GM21367 (cell line): ENCODE data around the gene PPIB.
A peak's percentile ranks its signal among the peaks of the same experiment; 100 is the strongest.

Source experiments
- ATAC-seq: cut with Tn5 transposase; IDR thresholded peaks from one replicate; pipeline ENCODE4 v1.9.1; 2021; ENCODE audit not compliant: unreplicated experiment

The PPIB gene

DNA sequence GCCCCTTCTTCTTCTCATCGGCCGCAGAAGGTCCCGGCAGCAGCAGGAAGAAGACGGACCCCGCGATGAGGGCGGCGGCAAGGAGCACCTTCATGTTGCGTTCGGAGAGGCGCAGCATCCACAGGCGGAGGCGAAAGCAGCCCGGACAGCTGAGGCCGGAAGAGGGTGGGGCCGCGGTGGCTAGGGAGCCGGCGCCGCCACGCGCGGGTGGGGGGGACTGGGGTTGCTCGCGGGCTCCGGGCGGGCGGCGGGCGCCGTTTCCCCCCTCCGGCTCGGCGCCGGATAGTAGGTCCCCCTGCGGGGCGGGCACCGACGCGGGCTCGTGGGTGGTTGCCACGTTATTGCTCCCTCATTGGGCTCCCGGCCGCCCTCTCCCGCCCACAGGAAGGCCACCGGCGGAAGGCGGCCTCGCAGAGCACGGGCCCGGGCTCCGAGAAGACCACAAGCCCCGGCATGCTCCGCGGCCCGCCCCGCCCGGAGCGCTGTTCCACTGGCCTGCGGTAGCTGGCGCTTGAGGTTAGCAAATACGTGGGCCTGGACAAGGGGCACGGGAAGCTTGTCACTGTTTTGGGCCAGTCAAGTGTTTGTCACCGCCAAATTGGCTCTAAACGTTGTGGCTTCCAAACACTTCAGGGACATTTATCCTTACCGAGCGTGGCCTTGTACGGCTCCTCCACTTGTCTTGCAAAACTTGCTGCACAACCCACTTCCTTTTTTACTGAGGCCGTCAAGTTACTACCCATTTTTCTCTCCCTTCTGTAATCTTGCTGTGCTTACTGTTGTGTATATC lies at the start of gene PPIB:
Gene PPIB (minus strand): TSS at position 154 of the 790 bp plus-strand sequence. CDS start 36 bp downstream, at position 118.
- ATAC-seq, result peak; percentile 84

DNA sequence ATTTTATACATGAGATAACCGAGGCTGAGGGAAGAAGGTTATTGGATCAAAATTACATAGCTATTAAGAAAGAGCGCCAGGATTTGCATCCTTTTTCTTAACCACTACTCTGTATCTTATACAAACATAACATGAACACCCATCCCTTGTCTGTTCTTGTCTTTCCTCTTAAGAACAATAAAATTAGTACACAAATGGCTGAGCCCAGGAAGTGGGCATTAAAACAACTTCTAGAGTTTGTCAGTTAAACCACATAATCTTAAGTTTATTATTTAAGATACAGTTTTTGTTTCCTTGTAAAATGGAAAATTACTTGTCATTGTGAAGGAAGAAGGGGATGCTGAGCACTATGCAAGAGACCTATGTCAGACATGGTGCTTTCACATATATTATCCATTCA lies 48.9 kb upstream of the PPIB start:
- ATAC-seq, result no peak

DNA sequence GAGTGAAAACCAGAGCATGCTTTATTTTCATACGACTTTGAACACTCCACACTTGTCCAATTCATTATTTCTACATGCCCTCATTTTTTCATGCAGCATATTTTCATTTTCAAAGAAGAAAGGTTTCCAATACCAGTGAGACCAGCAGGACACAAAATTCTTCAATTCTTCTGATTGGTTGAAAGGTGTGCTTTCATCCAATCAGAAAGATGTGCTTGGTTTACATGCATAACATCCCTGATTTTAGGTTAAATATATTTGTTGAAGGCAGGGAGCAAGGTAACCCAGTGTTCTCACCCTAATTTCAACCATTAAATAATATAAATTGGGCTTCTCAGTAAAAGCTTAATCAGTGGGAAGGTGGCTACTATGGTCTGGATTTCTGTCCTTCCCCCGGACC lies 47.5 kb upstream of the PPIB start:
- ATAC-seq, result no peak

DNA sequence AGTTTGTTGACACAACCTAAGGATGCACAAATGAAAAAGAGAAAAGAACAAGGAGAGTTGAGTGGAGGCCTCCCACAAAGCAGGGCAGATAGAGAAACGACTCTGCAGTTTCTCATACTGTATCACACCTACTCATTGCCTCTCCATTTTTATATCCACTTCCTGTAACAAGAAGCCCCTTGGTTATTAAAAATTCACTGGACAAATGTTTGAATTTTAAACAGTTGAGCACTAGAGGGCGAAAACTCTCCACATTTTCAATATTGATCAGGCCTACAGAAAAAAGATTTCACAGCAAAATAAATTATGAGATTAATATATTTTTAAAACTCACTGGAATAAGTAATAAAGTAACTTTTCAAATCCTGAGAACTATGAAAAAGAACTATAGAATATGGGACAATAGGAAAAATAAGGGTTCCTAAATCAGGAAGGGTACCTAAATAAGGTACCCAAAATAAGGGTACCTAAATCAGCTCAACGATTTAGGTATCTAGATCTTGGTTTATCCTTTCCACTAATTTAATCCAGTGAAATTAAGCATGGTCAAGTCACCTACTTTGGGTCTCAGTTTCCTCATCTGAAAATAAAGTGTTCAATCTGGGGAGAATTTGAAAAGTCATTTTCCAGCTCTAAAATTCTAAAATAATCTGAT lies 47.0 kb upstream of the PPIB start:
- no peak for ATAC-seq

DNA sequence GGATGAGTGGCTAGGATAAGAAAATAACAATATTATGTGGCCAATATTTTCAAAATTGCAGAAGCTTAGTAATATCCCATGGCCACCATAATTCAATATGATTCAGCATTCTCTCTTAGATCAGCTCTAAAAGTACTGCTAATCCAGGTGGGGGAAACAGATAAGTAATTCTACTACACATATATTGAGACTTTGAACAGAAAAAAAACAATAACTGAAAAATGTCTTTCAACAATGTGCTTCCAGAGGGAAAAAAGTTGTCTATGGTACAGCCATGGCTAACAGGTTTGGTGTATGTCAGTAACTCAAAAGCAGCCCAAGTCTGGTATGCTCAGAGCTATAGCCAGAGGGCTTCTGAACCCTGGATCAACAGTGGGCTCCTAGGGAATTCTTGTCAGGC lies 42.4 kb upstream of the PPIB start:
- ATAC-seq, result no peak

DNA sequence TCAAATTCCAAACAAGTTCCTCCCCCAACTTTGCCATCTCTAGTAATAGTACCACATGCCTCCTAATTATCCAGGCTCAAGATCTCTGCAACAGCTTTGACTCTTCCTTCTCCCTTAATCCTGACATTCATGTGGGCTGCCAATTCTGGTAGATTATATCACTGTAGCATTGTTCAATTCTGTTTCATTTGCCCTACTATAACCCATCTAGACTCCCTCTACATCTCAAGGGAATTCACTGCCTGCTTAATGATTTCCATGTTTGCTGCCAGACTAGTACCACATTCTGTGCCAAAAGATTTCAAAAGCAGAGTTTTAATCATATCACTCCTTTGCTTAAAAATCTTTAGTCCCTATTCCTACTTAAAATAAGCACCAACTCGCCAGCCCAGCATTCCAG lies 34.6 kb upstream of the PPIB start:
- no peak for ATAC-seq

DNA sequence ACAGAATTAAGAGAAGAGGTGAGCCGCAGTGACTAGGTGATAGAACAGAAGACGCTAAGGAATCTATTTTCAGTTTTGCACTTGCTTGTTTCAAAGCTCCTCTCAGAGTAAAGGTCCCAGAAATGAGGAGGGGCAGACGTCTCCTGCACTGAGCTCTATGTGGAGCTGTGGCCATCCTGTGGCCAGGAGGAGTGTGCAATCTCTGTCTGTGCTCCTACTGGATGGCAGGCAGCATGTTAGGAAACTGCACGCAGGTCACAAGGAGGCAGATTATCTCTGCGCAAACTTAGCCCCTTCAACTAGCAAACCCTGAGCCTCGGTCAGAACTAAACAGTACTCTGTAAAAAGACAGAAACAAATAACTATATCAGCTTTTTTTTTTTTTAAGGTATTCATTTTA lies 31.1 kb upstream of the PPIB start:
- ATAC-seq, result no peak

DNA sequence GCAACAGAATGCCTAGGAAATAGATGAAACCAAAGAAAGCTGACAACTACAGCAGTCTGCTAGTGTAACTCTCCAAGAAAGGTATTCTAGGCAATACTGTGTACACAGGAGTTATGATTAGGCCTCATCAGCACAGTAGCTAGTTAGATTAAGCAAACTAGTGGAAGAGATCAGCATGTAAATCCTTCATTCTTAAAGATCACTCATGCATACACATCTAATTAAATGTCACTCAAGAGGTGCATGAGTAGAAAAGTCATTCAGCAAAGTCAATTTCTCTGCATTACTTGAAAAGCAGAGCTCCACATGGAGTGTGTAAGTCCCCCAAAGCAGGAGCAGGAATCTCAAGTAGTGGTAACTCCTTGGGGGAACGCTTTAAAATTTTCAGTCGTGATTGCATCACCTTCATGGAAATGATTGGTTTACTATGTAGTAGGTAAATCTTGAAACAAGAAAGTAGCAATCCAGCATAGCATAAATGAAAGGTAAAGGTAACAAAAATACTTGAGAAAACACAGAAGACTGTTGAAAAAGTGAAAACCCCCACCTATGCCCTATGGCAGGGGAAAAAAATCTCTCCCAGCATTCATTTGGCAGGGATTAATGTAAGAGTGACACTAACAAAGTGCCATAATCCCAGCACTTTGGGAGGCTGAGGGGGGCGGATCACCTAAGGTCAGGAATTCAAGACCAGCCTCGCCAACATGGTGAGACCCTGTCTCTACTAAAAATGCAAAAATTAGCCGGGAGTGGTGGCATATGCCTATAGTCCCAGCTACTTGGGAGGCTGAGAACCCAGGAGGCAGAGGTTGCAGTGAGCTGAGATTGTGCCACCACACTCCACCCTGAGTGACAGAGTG lies 29.4 kb upstream of the PPIB start:
- no peak for ATAC-seq

DNA sequence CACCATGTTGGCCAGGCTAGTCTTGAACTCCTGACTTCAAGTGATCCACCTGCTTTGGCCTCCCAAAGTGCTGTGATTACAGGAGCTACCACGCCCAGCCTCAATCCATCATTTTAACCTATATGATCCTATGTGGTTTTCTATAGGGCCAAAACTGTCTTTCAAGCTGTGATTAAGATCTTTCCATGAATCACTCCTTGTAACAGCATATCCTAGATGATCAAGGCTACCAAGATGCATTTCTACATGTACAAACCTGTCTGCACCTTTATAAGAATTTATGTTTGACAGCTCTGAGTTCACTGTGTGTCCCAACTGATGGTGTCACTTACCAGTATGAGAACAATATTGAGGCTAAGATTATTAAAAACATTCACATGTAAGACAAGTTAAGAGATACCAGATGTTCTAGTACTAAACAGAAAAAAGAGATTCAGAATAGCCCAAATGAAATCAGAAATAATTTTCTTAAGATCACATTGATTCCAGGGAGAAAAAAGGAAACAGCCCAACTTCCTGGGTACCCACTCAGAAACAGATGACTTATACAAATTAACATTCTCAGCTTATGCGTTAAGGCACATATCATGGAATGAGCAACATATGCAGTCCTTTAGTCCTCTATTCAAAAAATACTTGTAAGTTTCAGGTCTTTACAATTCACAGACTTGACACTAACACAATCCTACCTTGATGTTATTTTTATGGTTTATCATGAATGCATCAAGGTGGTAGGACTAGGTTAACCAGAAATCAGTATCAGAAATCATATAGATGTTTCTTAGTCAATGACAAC lies 24.8 kb upstream of the PPIB start:
- no peak for ATAC-seq

DNA sequence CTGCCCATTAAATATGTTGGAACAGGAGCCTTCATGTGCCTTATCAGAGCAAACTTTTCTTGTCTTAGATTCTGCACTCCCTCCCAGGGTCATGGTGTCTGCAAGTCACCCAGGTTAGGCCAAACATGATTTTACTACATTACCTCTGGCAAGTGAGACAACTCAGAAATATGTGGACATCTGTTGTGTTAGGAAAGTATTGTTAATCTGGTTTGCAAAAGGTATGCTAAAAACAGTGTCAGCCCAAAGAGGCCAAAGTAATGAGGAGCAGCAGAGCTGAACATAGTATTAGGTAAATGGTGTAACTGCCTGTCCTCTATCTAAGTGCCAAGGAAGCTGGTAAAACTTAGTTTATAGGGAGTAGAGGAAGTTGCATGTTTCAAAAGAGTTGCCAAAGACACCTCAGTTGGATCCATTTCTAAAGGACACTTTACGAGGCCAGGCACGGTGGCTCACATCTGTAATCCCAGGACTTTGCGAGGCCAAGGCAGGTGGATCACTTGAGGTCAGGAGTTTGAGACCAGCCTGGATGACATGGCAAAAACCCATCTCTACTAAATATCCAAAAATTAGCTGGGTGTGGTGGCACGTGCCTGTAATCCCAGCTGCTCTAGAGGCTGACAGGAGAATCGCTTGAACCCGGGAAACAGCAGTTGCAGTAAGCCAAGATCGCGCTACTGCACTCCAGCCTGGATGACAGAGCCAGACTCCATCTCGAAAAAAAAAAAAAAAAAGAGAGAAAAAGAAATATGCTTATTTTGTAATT lies 22.5 kb upstream of the PPIB start:
- ATAC-seq, result no peak

DNA sequence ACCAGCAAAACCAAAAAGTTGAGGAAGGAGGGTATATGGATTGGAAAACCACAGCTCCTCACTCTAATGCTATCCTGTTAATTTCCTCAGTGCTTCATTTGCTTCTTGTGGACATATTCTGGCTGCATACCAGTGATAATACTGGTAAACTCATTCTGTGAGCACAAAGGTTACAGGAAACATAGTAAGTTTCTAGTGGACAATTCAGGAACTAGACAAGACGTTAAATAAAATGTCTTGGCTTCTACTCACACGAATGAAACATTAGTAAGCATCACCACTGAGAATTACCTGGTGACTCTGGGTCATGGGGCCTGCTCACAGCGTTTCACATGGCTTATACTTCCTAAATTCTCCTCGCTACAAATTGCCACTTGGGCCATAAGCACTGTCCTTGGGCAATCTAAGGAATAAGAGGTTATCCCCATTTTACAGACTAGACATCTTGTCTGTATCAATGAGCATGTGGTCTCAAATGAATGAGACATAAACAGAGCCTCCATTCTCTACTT lies 20.1 kb upstream of the PPIB start:
- ATAC-seq, result no peak

DNA sequence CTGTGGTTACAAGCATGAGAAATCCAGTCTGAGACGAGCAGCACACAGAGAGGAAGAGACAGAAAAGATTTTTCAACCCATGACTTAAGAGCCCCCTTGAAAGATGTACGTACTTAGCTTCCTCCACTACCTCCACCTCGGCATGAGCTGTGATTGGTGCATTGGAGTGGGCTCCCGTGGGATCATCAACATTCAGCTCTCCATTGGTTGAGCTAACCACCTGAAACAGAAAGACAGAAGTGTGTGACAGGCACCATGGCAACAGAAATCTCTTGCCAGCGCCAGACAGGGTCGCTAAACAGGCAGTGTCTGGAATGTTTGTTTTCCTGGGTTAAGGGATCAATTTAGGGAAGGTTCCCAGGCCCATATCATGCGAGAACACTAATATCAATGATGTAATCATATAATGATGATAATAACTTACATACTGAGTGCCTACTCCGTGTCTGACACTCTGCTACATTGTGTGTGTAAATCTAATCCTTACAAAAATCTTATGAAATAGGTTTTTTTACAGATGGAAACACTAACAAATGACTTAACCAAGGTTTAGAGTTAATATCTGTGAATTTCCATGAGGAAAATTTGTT lies 17.5 kb upstream of the PPIB start:
- ATAC-seq, result no peak

DNA sequence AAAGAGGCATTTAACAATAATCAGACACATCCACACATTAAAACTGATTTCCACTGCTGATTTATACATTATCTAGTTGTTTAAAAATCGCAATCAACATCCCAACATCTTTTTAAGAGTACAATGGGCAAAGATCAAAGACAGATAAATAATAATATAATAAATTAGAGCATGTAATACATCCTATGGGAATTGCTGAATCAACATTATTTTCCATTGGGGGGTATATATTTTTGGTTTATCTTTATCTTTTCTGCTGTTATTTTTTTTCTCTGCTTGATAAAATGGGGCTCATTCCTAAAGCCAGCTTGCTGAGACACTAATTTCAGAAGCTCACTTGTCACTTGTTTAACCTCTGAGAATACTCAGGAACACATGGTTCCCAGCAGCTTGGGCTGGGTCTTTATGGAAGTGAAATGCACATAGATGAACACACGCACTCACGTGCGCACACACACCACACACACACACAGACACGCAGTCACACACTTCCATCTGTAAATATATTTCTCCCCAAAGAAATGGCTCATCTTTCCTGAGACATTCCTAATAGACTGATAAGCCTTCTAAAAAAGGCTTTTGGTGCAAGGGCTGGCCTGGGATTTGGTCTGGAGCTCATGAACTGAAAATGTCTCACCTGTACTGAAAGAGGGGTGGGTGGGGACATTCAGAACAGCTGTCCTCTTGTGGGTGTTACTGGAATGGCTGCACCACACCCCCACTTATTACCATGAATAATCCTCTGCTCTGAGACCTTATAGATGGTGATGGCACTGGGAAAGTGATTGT lies 3.5 kb upstream of the PPIB start:
- ATAC-seq, result no peak

DNA sequence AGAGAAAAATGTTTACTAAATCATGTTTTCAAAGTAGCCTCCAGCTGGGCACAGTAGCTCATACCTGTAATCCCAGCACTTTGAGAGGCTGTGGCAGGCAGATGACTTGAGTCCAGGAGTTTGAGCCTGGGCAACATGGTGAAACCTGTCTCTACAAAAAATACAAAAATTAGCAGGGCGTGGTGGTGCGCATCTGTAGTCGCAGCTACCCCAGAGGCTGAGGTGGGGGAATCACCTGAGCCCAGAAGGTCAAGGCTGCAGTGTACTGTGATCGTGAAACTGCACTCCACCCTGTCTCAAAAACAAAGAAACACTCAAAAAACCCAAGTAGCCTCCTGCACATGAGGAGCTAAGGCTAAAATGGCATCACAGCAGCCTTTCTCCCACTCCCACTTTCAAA lies 1.6 kb upstream of the PPIB start:
- ATAC-seq, result no peak

DNA sequence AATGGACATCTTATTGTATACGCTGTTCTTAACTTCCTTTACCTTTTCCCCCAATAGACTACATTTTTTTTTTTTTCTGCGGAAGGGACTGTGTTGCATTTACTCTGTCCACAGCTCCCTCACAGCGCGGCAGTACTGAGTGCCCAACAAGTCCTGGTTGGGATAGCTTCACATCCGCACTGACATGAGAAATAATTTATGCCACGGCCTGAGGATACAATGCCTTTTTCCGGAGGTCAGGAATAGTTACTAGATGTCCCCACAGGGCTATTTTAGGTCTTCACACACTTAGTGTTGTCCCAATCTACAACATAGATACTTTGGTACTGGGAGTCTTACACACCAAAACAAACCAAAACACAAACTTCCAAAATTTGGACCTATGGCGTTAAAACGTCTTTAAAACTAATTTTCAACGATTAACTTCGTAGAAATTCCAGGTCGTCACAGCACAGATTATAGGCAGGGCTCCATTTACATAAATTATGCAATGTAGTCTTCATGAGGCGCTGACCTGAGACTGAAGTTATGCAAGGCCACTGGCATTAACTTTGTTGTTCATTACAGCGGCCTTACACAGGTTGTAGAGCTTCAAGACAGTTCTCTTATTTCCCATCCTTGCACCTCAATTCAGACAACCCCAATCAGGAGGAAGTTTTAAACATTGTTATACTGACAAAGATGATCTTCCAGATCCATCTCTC lies 989 bp upstream of the PPIB start:
- ATAC-seq, result peak; percentile 12

DNA sequence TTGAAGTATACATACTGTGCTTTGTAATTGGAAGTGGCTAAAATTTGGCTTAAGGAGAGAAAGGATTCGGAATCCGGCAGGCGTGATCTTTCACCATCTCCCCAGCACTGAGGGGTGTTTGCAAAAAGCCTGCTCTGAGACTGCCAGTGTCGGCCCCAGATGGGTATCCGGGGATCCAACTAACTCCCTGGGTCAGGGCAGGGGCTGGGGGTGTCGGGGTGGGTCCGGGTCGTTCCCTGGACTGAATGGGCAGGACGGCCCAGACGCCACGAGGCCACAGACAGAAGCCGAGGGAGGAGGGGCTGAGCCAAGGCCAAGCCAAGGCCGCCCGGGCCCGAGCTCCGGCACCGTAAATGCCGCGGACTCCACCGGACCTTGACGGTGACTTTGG lies 349 bp downstream of the PPIB start:
- peak; percentile 4 for ATAC-seq

DNA sequence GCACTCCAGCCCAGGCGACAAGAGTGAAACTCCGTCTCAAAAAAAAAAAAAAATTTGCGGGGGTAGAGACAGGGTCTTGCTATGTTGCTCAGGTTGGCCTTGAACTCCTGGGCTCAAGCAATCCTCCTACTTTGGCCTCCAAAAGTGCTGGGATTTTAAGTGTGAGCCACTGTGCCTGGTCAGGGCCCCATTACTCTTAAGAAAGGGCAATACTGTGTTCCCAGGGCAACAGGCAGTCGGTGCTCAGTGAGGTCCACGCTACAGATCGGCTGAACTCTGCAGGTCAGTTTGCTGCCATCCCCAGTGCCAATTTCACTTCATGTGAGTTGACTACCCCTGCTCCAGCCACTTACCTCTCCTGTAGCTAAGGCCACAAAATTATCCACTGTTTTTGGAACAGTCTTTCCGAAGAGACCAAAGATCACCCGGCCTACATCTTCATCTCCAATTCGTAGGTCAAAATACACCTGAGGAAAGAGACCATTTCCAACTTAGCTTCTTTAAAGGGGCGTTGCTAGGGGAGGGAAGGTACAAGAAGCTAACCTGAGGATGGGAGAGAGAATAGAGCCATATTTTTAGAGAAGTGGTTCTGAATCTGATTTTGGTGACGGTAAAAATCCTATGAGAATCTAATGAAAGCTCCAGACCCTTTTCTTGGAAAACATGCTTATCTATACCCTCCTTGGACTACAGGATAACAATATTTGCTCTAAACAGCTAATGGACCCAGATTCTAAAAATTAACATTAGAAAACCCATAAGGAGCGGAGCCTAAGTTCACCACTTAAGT lies 939 bp downstream of the PPIB start:
- ATAC-seq, result no peak
